MCF 10A (cell line): ENCODE measurements around the gene OTULIN. TPM values are rescaled to one million over a fixed set of nuclear protein-coding genes. Genes with fewer than 3 reads are reported as not detected.

Source experiments
- BruUV-seq: library from RNA; stranded (reverse); fragments of 400-500 nt; replicated peaks from 2 replicates; lab custom pipeline; 2021; lab: Mats Ljungman, UMichigan
- CTCF ChIA-PET: fragments of 300-600 bp; sonication (Branson Sonifier 250); formaldehyde crosslinking; extraction: SDS; loops from one replicate; lab custom pipeline; 2021; ENCODE audit warnings: antibody characterized with exemption, inconsistent platforms; lab: Yijun Ruan, JAX
- POLR2A ChIA-PET: fragments of 300-600, 350-650 bp; sonication (Branson Sonifier 250); formaldehyde crosslinking; extraction: SDS; loops from one replicate; lab custom pipeline; 2020; ENCODE audit warnings: antibody characterized with exemption, inconsistent platforms; lab: Yijun Ruan, JAX
- DNase-seq: peaks from one replicate; pipeline ENCODE4 v3.0.0-alpha.2; 2018; ENCODE audit not compliant: unreplicated experiment
- H3K27ac Mint-ChIP-seq: one replicate; pipeline ENCODE4 v1.8.0; 2022; ENCODE audit warnings: mild to moderate bottlenecking, low read depth, mixed read lengths; ENCODE audit not compliant: unreplicated experiment
- H3K27me3 Mint-ChIP-seq: one replicate; pipeline ENCODE4 v1.8.0; 2022; ENCODE audit warnings: mixed read lengths; ENCODE audit not compliant: insufficient read depth, unreplicated experiment
- H3K36me3 Mint-ChIP-seq: one replicate; pipeline ENCODE4 v1.8.0; 2022; ENCODE audit warnings: mild to moderate bottlenecking, moderate library complexity, mixed read lengths; ENCODE audit not compliant: insufficient read depth, unreplicated experiment
- H3K4me1 Mint-ChIP-seq: one replicate; pipeline ENCODE4 v1.8.0; 2022; ENCODE audit warnings: mixed read lengths; ENCODE audit not compliant: insufficient read depth, unreplicated experiment
- H3K4me3 Mint-ChIP-seq: one replicate; pipeline ENCODE4 v1.8.0; 2022; ENCODE audit warnings: mild to moderate bottlenecking, moderate library complexity, mixed read lengths; ENCODE audit not compliant: unreplicated experiment
- H3K9me3 Mint-ChIP-seq: one replicate; pipeline ENCODE4 v1.8.0; 2022; ENCODE audit warnings: mixed read lengths; ENCODE audit not compliant: unreplicated experiment
- intact Hi-C: fragments of 100-400 bp; cut with micrococcal nuclease; formaldehyde crosslinking; loops from 2 replicates; pipeline ENCODE4 v1.14.1; 2022
- total RNA-seq: library from RNA; stranded (reverse); gene quantifications from 2 replicates; pipeline ENCODE4 v1.2.3, GENCODE V29; 2022
- TF ChIP-seq, protein P1 (sequence below): fragments of 200-600 bp; IDR thresholded peaks from one replicate; pipeline ENCODE4 v1.8.0; 2022; ENCODE audit warnings: antibody characterized with exemption, mild to moderate bottlenecking; ENCODE audit not compliant: unreplicated experiment

The OTULIN gene
- total RNA-seq, 1 experiment from 2014 or later: 34.6 TPM

DNA sequence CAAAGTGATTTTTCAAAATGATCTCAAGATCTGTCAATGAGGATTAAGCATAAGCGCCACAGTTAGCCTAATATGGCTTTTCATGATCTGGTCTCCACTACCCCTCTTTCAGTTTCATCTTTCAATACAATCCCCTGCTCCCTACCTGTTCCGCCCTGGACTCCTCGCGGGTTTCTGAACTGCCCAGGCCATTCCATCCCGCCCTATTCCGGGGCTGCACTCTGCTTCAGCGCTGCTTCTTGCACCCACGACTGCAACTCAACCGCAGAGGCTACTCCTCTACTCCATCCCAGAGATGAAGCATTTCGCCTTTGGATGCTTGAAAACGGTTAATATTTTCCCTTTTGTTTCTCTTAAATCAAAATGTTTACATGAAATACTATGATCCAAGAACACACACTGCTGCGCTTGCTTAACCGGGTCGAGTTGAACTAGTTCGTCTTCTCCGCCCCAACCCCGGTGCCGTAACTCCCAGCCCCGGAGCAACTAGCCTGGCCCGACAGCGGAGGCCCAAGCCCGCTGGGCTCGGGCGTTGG, 716 bp upstream of the OTULIN start:
- POLR2A ChIA-PET: interaction anchor here (0.6 to 2.7 kb wide), 7 partner anchors 9 to 345 kb away, joined by 3 to 21 read pairs (median 5); no protein-coding TSS in a partner anchor
- CTCF ChIA-PET: interaction anchor here (1.9 kb wide), 1 partner anchor 15 kb away, joined by 5 read pairs; no protein-coding TSS in a partner anchor

DNA sequence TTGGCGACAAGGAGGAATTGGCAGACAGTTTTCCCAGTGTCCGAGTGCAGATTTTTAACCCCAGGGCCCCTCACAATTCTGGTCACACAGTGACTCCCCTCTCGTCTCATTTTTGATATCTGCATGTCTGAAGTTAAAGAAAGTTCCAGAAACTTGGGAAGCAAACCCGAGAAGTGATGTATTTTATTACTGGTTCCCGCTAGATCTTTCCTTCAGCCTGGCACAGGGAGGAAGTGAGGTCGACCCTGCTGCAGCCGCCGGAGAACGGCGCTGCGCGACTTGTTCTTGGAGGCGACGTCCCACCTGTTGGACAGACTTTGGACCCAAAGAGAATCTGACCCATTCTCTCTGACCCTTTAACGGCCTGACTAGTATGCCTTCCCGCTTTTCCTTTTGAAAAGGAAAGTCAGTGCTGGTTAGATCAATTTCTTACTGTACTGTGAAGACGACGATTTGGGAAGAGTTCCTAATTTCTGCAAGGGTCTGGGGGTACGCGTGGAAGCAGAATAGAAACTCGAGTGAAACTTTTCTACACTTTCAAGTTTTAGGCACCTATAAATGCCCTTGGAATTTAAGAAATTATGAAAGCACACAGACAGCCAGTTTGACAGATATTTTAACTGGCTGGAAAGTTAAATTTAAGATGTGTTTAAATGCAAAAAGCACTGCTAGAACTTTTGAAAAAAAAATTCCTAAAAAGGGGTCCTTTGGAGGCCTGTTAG, 744 bp downstream of the OTULIN start:
- Mint-ChIP-seq H3K36me3 (peaks cover 18% of the 10 kb centered on the region), H3K4me3 (peak overlapping the region; percentile 97), H3K4me1 (peaks cover 49% of the 10 kb centered on the region), H3K27ac (peak overlapping the region; percentile 97), H3K9me3 (no peaks in the 10 kb centered on the region), H3K27me3 (no peaks in the 10 kb centered on the region)
- CTCF ChIA-PET: no interaction called here
- BruUV-seq: TSS peak; percentile 43
- TF ChIP-seq, protein P1, sequence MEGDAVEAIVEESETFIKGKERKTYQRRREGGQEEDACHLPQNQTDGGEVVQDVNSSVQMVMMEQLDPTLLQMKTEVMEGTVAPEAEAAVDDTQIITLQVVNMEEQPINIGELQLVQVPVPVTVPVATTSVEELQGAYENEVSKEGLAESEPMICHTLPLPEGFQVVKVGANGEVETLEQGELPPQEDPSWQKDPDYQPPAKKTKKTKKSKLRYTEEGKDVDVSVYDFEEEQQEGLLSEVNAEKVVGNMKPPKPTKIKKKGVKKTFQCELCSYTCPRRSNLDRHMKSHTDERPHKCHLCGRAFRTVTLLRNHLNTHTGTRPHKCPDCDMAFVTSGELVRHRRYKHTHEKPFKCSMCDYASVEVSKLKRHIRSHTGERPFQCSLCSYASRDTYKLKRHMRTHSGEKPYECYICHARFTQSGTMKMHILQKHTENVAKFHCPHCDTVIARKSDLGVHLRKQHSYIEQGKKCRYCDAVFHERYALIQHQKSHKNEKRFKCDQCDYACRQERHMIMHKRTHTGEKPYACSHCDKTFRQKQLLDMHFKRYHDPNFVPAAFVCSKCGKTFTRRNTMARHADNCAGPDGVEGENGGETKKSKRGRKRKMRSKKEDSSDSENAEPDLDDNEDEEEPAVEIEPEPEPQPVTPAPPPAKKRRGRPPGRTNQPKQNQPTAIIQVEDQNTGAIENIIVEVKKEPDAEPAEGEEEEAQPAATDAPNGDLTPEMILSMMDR: no peak
- intact Hi-C loops: no loop called here
- peak; percentile 38 for DNase-seq
- POLR2A ChIA-PET: interaction anchor here (0.9 to 3.0 kb wide), 5 partner anchors 8 to 344 kb away, joined by 3 to 23 read pairs (median 5); no protein-coding TSS in a partner anchor

More for the DNA sequence above, 716 bp upstream of the OTULIN start:
- Mint-ChIP-seq H3K4me3 (peak overlapping the region; percentile 97), H3K27ac (peak overlapping the region; percentile 97), H3K27me3 (no peaks in the 10 kb centered on the region), H3K36me3 (peaks cover 18% of the 10 kb centered on the region), H3K4me1 (peaks cover 43% of the 10 kb centered on the region), H3K9me3 (no peaks in the 10 kb centered on the region)
- no peak for DNase-seq
- BruUV-seq: TSS peak; percentile 64
- TF ChIP-seq, protein P1: no peak
- intact Hi-C loops: no loop called here

DNA sequence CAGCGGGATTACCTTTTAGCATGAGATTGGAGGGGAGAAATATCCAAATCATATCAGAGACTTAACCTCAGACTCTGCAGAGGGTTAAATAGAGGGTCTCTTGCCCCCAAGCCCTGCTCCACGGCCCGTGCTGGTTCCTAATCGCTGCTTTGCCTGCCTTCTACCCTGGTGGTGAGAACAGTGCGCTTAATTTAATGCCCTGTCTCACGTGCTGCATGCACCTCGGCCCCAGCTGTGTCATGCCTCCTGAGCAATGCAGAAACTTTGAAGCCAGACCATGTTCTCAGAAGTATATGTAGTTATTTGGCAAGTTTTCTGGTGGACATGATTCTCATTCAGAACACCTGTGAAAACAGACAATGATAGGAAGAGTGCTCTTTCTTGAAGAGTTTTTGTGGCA, 1.4 kb downstream of the OTULIN start:
- DNase-seq: peak; percentile 49
- Mint-ChIP-seq H3K4me1 (peaks cover 48% of the 10 kb centered on the region), H3K4me3 (peak overlapping the region; percentile 97), H3K27me3 (no peaks in the 10 kb centered on the region), H3K9me3 (no peaks in the 10 kb centered on the region), H3K36me3 (peaks cover 18% of the 10 kb centered on the region), H3K27ac (peak overlapping the region; percentile 97)
- ChIA-PET POLR2A (interaction anchor here (0.7 to 3.0 kb wide), 5 partner anchors 10 to 343 kb away, joined by 3 to 23 read pairs (median 3); no protein-coding TSS in a partner anchor), CTCF (interaction anchor here (0.9 to 2.7 kb wide), 4 partner anchors 13 to 314 kb away, joined by 3 to 11 read pairs (median 4); no protein-coding TSS in a partner anchor)
- TF ChIP-seq, protein P1: peak; percentile 21
- intact Hi-C loops: no loop called here
- BruUV-seq: no TSS peak

DNA sequence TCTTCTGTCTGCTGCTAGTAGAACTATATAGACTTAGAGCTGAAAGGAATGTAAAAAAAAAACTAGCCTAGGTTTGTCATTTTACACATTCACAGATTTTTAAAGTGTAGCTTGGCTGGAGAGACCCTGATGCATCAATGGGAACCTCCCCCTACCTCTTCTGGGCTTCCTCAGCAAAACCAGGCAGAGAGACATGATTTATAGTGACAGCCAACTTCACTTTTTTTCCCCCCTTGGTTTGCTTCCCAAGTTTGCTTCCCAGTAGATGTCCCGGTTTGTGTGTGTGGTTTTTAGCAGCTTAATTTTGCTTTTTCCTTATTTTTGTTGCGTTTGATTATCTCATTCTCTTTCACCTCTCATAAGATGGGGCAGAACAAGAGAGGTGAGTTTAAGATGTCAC, 1.8 kb downstream of the OTULIN start:
- CTCF ChIA-PET: interaction anchor here (0.7 to 2.7 kb wide), 6 partner anchors 12 to 319 kb away, joined by 3 to 11 read pairs (median 4); no protein-coding TSS in a partner anchor
- no peak for DNase-seq
- BruUV-seq: no TSS peak
- peak overlapping the region; percentile 97 for H3K4me3 Mint-ChIP-seq
- TF ChIP-seq, protein P1: no peak
- POLR2A ChIA-PET: interaction anchor here (0.7 to 3.0 kb wide), 5 partner anchors 9 to 343 kb away, joined by 3 to 23 read pairs (median 3); no protein-coding TSS in a partner anchor
- intact Hi-C loops: no loop called here
- no peaks in the 10 kb centered on the region for H3K27me3 Mint-ChIP-seq
- H3K9me3 Mint-ChIP-seq: no peaks in the 10 kb centered on the region
- peaks cover 48% of the 10 kb centered on the region for H3K4me1 Mint-ChIP-seq
- H3K27ac Mint-ChIP-seq: peak overlapping the region; percentile 97
- H3K36me3 Mint-ChIP-seq: peaks cover 18% of the 10 kb centered on the region
